Lung (tissue), 12 donors: Measurements from ENCODE around the gene ANKRD33B. TPM values are rescaled to one million over a fixed set of nuclear protein-coding genes. Genes with fewer than 3 reads are reported as not detected.

Experiments used
- ATAC-seq: fragments of 200-7000 bp; cut with Tn5 transposase; one replicate; pipeline ENCODE4 v1.9.1; 2020; ENCODE audit warnings: moderate number of reproducible peaks; ENCODE audit not compliant: insufficient read depth, low FRiP score
- DNase-seq, 3 donors: peaks; one replicate each; pipeline ENCODE4 v3.0.0-alpha.2; 2013 to 2017
- H3K27ac ChIP-seq, 2 donors: one replicate each; pipeline ENCODE4 v1.5.1; 2013; ENCODE audit warnings: mild to moderate bottlenecking in 2 of 2, moderate library complexity in 2 of 2, control low read depth in 1 of 2, inconsistent platforms in 1 of 2, low read depth in 1 of 2, low read length in 1 of 2
- H3K27me3 ChIP-seq, 3 donors: one replicate each; pipeline ENCODE4 v1.5.1; 2013; ENCODE audit warnings: low read length in 2 of 3; ENCODE audit not compliant: control insufficient read depth in 3 of 3, insufficient read depth in 3 of 3
- H3K36me3 ChIP-seq, 4 donors: one replicate each; pipeline ENCODE4 v1.5.1; 2013; ENCODE audit warnings: low read length in 4 of 4, mild to moderate bottlenecking in 1 of 4, moderate library complexity in 1 of 4; ENCODE audit not compliant: control insufficient read depth in 4 of 4, insufficient read depth in 4 of 4
- H3K4me1 ChIP-seq, 5 donors: one replicate each; pipeline ENCODE4 v1.5.1; 2013; ENCODE audit warnings: low read length in 5 of 5, mild to moderate bottlenecking in 2 of 5, moderate library complexity in 1 of 5; ENCODE audit not compliant: control insufficient read depth in 5 of 5, insufficient read depth in 5 of 5
- H3K4me3 ChIP-seq: one replicate; pipeline ENCODE4 v1.5.1; 2013; ENCODE audit warnings: mild to moderate bottlenecking, control low read depth, moderate library complexity
- H3K9ac ChIP-seq, 2 donors: one replicate each; pipeline ENCODE4 v1.5.1; 2013; ENCODE audit warnings: low read length in 2 of 2, control low read depth in 1 of 2; ENCODE audit not compliant: insufficient read depth in 1 of 2
- H3K9me3 ChIP-seq, 4 donors: one replicate each; pipeline ENCODE4 v1.5.1; 2013; ENCODE audit warnings: low read length in 3 of 4, mild to moderate bottlenecking in 1 of 4, moderate library complexity in 1 of 4; ENCODE audit not compliant: control insufficient read depth in 4 of 4, insufficient read depth in 3 of 4
- WGBS, 2 donors: extraction: QIAGEN DNeasy Blood & Tissue Kit; methylation state at CpG; one replicate each; pipeline ENCODE4 v1.1.7; 2013; 5-methylcytosine and 5-hydroxymethylcytosine counted together
- polyA plus RNA-seq, 2 donors: library from polyadenylated mRNA; stranded (reverse); fragments of 200-250 nt; gene quantifications; one replicate each; pipeline ENCODE4 v1.2.1, GENCODE V29; 2013
- total RNA-seq, 2 donors: library from RNA; depleted of rRNA in 1 of 2; stranded (reverse); fragments of >200 nt in 1 of 2; gene quantifications; one replicate each; pipeline ENCODE4 v1.2.1, GENCODE V29; 2014 to 2021
- TF ChIP-seq, protein P1 (sequence below): IDR thresholded peaks from 2 replicates; pipeline ENCODE4 v1.5.1; 2012; ENCODE audit warnings: mild to moderate bottlenecking; ENCODE audit errors: control extremely low read depth, extremely low read depth
- donor health status: control.
- donor health status: control.
- donor health status: Bipolar disorder and iron deficiency.
- donor health status: healthy.
- donor health status: DM: yes; HTN: yes; CAD: no.

The ANKRD33B gene
- total and polyA plus RNA-seq, 4 donors, result 1.0 to 6.3 (median 2.1) TPM

DNA sequence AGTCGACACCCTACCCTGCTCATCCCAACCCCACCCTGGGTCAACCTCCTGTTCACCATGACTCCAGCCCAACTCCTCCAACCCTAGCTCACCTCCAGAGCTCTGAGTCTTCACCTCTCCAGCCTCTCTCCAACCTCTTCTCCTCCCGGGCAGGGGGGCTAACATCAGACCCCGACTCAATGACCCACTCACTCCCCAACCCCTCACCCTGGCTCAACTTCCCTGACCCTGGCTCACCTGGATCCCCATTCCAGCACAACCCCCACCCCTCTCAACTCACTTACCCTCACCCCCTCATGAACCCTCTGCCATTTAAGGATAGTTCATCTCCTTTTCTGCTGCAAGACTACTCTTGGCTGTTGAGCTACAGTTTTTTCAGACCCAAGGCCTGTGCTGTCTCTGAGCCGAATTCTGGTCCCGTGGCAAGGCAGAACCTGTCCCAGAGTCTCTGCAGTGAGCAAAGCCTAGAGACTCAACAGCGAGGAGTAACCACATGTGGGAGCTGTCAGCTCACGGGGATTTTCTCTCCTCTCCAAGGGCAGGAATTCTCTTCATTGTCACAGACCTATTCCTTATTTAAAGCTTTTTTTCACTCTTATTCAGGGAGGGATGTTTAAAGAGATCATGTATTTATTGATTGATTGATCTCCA is 29.8 kb downstream of the ANKRD33B start:
- Histone ChIP-seq H3K36me3 (no peaks in the 10 kb centered on the region), H3K9ac (no peak overlapping the region), H3K27ac (no peak overlapping the region), H3K4me1 (peaks cover 0 to 23% (median 0%) of the 10 kb centered on the region in 5 donors), H3K9me3 (no peaks in the 10 kb centered on the region), H3K27me3 (peaks cover 0 to 2% (median 0%) of the 10 kb centered on the region in 3 donors), H3K4me3 (no peak overlapping the region)
- WGBS, 2 donors, result 78 to 84% methylated on average over 7 of the region's 7 CpGs
- ATAC-seq, result no peak
- no peak for DNase-seq
- TF ChIP-seq, protein P1, sequence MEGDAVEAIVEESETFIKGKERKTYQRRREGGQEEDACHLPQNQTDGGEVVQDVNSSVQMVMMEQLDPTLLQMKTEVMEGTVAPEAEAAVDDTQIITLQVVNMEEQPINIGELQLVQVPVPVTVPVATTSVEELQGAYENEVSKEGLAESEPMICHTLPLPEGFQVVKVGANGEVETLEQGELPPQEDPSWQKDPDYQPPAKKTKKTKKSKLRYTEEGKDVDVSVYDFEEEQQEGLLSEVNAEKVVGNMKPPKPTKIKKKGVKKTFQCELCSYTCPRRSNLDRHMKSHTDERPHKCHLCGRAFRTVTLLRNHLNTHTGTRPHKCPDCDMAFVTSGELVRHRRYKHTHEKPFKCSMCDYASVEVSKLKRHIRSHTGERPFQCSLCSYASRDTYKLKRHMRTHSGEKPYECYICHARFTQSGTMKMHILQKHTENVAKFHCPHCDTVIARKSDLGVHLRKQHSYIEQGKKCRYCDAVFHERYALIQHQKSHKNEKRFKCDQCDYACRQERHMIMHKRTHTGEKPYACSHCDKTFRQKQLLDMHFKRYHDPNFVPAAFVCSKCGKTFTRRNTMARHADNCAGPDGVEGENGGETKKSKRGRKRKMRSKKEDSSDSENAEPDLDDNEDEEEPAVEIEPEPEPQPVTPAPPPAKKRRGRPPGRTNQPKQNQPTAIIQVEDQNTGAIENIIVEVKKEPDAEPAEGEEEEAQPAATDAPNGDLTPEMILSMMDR, result no peak

- Histone ChIP-seq H3K4me1 (peaks cover 0 to 23% (median 0%) of the 10 kb centered on the region in 5 donors), H3K9me3 (no peaks in the 10 kb centered on the region), H3K36me3 (no peaks in the 10 kb centered on the region), H3K9ac (no peak overlapping the region), H3K4me3 (no peak overlapping the region), H3K27ac (no peak overlapping the region), H3K27me3 (peaks cover 0 to 2% (median 0%) of the 10 kb centered on the region in 3 donors)
- TF ChIP-seq, protein P1, result no peak
- ATAC-seq (no peak), DNase-seq (no peak)
- 81 to 85% methylated on average over 11 of the region's 11 CpGs for WGBS, 2 donors
These were observed 30.8 kb downstream of the ANKRD33B start for GRCh38 chr5:10594591-10595210.

DNA sequence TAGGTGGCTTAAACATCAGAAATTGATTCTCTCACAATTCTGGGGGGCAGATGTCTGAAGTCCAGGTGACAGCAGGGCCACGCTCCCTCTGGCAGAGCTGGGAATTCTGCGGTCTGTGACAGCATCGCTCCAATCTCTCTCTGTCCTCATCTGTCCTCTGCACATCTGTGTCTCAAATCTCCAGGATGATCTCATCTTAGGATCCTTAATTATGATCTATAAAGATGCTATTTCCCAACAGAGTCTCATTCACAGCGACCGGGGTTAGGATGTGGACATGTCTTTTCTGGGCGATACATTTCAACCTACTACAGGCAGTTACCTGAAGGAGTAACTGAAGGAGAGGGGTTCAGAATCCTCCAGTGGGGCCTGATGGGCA is 31.4 kb downstream of the ANKRD33B start:
- peak overlapping the region; percentile 66 to 80 for H3K27ac ChIP-seq
- 88 to 94% methylated on average over 6 of the region's 6 CpGs for WGBS, 2 donors
- no peak for ATAC-seq
- H3K4me3 ChIP-seq, result no peak overlapping the region
- H3K9ac ChIP-seq, result no peak overlapping the region
- H3K27me3 ChIP-seq, result peaks cover 0 to 2% (median 0%) of the 10 kb centered on the region in 3 donors
- H3K9me3 ChIP-seq, result no peaks in the 10 kb centered on the region
- TF ChIP-seq, protein P1, result no peak
- no peaks in the 10 kb centered on the region for H3K36me3 ChIP-seq
- no peak for DNase-seq
- H3K4me1 ChIP-seq, result peaks cover 0 to 20% (median 0%) of the 10 kb centered on the region in 5 donors
